ENCODE measurements around the gene SGCD. TPM values are rescaled to one million over a fixed set of nuclear protein-coding genes. Genes with fewer than 3 reads are reported as not detected.

Gene SGCD
- total and polyA plus RNA-seq, 3 donors from 2014 or later = 2.8 to 6.1 (median 5.0) TPM

DNA sequence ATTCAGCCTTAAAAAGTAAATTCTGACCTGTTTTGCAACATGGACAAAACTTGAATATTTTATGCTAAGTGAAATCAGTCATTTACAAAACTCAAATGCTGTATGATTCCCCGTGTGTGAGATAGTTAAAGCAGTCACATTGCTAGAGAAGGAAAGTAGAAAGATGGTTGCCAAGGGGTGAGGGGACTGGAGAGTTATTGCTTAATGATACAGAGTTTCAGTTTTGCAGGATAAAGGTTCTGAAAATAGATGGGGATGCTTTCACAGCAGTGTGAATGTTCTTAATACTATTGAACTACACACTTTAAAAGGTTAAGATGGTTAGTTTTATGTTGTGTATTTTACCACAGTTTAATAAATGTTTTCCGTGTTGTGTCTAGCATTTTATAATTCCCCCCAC, 51.2 kb downstream of the SGCD start:
- TF ChIP-seq POLR2A (IDR thresholded peaks at IDR 0.05) = no peak
- TF ChIP-seq, protein P1, sequence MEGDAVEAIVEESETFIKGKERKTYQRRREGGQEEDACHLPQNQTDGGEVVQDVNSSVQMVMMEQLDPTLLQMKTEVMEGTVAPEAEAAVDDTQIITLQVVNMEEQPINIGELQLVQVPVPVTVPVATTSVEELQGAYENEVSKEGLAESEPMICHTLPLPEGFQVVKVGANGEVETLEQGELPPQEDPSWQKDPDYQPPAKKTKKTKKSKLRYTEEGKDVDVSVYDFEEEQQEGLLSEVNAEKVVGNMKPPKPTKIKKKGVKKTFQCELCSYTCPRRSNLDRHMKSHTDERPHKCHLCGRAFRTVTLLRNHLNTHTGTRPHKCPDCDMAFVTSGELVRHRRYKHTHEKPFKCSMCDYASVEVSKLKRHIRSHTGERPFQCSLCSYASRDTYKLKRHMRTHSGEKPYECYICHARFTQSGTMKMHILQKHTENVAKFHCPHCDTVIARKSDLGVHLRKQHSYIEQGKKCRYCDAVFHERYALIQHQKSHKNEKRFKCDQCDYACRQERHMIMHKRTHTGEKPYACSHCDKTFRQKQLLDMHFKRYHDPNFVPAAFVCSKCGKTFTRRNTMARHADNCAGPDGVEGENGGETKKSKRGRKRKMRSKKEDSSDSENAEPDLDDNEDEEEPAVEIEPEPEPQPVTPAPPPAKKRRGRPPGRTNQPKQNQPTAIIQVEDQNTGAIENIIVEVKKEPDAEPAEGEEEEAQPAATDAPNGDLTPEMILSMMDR (IDR thresholded peaks at IDR 0.05) = no peak
- Histone ChIP-seq H3K27me3 (no peaks in the 10 kb centered on the region), H3K9me3 (no peaks in the 10 kb centered on the region), H3K4me1 (no peaks in the 10 kb centered on the region), H3K4me3 (no peak overlapping the region), H3K36me3 (ENCODE audit: low read depth, missing control alignments) (no peaks in the 10 kb centered on the region), H3K27ac (no peak overlapping the region)
- 77 to 79% methylated on average over 2 of the region's 2 CpGs for WGBS, 2 donors
- intact Hi-C loops (cut with DNase I; ENCODE audit: low total_unique reads) = no loop called here
- DNase-seq = no peak

DNA sequence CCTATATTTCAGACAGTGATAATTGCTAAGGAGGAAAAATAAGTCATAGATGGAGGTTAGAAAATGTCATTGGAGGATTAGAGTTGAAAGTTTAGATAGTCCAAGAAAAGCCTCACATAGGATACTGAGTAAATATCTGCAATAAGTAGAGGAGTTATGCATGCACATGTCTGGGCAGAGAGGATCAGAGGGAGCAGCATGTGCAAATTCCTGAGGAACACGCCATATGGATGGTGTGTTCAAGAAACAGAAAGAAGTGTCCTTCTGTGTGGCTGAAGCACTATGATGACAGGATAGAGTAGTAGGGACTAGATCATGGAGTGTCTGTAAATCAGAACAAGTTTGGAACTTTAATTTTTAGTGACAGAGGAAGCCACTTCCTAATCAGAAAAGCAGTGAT, 52.2 kb downstream of the SGCD start:
- H3K36me3 ChIP-seq (ENCODE audit: low read depth, missing control alignments) = no peaks in the 10 kb centered on the region
- DNase-seq = no peak
- no peak overlapping the region for H3K4me3 ChIP-seq
- no peak overlapping the region for H3K27ac ChIP-seq
- no peaks in the 10 kb centered on the region for H3K27me3 ChIP-seq
- intact Hi-C loops (cut with DNase I; ENCODE audit: low total_unique reads) = no loop called here
- H3K9me3 ChIP-seq = no peaks in the 10 kb centered on the region
- TF ChIP-seq, protein P1 (IDR thresholded peaks at IDR 0.05) = no peak
- no peak for TF ChIP-seq POLR2A (IDR thresholded peaks at IDR 0.05)
- no peaks in the 10 kb centered on the region for H3K4me1 ChIP-seq
- 90 to 96% methylated on average over 1 of the region's 1 CpG for WGBS, 2 donors

DNA sequence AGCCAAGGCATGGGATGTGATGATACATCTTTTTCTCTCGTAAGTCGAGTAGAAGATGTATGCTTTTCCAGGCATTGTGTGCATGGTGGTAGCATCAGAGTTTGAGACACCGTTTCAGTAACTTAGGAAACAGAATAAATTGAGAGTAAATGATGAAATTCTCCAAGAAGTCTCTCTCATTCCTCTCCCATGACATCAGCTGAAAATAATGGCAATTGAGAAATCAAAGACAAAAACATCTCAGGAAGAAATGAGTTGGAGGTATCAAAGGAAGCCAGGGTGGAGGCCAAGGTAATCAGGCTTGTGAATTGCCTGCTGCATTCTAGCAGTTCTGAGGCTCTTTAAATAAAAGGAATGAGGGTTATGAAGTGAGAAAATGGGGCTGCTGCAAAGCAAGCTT, 53.9 kb downstream of the SGCD start:
- no peaks in the 10 kb centered on the region for H3K4me1 ChIP-seq

DNA sequence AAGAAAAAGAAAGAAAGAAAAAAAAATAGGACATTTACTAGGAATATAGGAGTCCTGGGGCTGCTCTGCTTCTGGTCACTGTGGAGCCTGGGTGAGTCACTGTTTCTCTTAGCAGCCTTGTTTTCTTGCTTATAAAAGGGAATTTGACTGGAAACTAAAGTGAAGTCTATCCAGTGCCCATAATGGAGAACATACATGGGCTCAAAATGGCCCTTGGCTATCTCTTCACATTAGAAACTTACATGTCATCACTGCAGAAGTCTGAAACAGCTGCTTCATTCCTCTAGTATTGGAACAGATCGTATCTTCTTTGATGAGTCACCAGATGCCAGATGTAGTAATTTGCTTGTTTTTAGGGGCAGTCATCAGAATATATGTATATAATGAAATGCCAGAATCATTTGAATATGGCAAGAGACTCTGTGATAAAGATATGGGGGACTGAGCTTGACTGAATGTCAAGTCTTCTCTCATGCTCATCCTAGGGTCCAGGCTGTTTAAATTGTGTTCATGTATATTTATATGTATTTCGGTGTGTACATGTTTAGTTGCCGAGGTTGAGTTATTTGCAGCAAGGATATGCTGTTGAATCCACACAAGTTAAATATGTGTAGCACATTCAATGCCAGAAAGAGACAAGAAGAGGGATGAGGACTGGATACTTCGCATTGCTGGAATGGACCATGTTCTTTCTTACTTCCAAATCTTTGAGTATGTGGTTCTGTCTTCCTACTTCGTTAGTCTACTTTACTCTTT, 56.7 kb downstream of the SGCD start:
- WGBS, 2 donors = 71 to 82% methylated on average over 5 of the region's 5 CpGs
- no peak overlapping the region for H3K27ac ChIP-seq
- TF ChIP-seq, protein P1 (IDR thresholded peaks at IDR 0.05) = no peak
- TF ChIP-seq POLR2A (IDR thresholded peaks at IDR 0.05) = no peak

More for the DNA sequence above, 53.9 kb downstream of the SGCD start:
- no peak overlapping the region for H3K27ac ChIP-seq
- H3K27me3 ChIP-seq = no peaks in the 10 kb centered on the region
- no peaks in the 10 kb centered on the region for H3K9me3 ChIP-seq
- TF ChIP-seq POLR2A (IDR thresholded peaks at IDR 0.05) = no peak
- TF ChIP-seq, protein P1 (IDR thresholded peaks at IDR 0.05) = no peak
- H3K4me3 ChIP-seq = no peak overlapping the region
- H3K36me3 ChIP-seq (ENCODE audit: low read depth, missing control alignments) = no peaks in the 10 kb centered on the region
- DNase-seq = no peak
- intact Hi-C loops (cut with DNase I; ENCODE audit: low total_unique reads) = no loop called here
- 88 to 90% methylated on average over 3 of the region's 3 CpGs for WGBS, 2 donors

DNA sequence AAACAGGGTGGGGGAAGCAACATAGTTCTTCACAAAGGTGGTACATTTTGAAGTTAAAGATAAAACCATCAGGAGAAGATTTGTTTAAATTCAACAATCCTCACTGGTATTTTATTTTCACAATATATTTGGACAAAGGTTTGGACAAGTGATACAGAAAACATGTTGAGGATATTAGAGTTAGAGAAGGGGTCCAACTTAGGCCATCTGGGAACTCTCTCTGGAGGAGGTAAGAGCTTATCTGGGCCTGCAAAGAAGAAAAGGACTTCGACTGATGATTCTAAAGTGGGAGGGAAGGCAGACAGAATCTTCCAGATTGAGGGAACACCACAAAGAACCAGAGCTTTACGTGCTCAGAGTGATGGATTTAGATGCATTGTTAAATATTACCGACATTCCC, 58.5 kb downstream of the SGCD start:
- Histone ChIP-seq H3K27ac (no peak overlapping the region), H3K9me3 (no peaks in the 10 kb centered on the region), H3K36me3 (ENCODE audit: low read depth, missing control alignments) (no peaks in the 10 kb centered on the region), H3K4me3 (no peak overlapping the region), H3K4me1 (no peaks in the 10 kb centered on the region), H3K27me3 (no peaks in the 10 kb centered on the region)
- 82 to 83% methylated on average over 3 of the region's 3 CpGs for WGBS, 2 donors
- no peak for DNase-seq
- intact Hi-C loops (cut with DNase I; ENCODE audit: low total_unique reads) = no loop called here
- TF ChIP-seq POLR2A (IDR thresholded peaks at IDR 0.05) = no peak
- TF ChIP-seq, protein P1 (IDR thresholded peaks at IDR 0.05) = no peak

More for the DNA sequence above, 56.7 kb downstream of the SGCD start:
- no peak for DNase-seq
- no peaks in the 10 kb centered on the region for H3K9me3 ChIP-seq
- no peaks in the 10 kb centered on the region for H3K36me3 ChIP-seq (ENCODE audit: low read depth, missing control alignments)
- no peak overlapping the region for H3K4me3 ChIP-seq
- no peaks in the 10 kb centered on the region for H3K27me3 ChIP-seq
- intact Hi-C loops (cut with DNase I; ENCODE audit: low total_unique reads) = no loop called here
- no peaks in the 10 kb centered on the region for H3K4me1 ChIP-seq
